Heart left ventricle (tissue), 16 donors: Measurements from ENCODE around the gene FBXW7. TPM values are rescaled to one million over a fixed set of nuclear protein-coding genes. Genes with fewer than 3 reads are reported as not detected.

Source experiments
- ATAC-seq, 4 donors: fragments of 200-7000 bp; cut with Tn5 transposase; one replicate each; pipeline ENCODE4 v1.9.1; 2020 to 2022; ENCODE audit warnings: moderate library complexity in 4 of 4, mild to moderate bottlenecking in 3 of 4, moderate number of reproducible peaks in 1 of 4
- DNase-seq, 5 donors: peaks; one replicate each; pipeline ENCODE4 v3.0.0-alpha.2; 2020
- H3K27ac ChIP-seq, 12 donors: fragments of 200-600 bp; sonication (generic) in 4 of 12; one replicate each; pipeline versions ENCODE4 v1.5.0 to v1.8.0; 2016 to 2022; ENCODE audit warnings: mild to moderate bottlenecking in 2 of 12
- H3K27me3 ChIP-seq, 9 donors: fragments of 200-600 bp; sonication (generic) in 2 of 9; one replicate each; pipeline versions ENCODE4 v1.5.1 to v1.8.0; 2016 to 2022; ENCODE audit warnings: mild to moderate bottlenecking in 3 of 9
- H3K36me3 ChIP-seq, 9 donors: fragments of 200-600 bp; sonication (generic) in 2 of 9; one replicate each; pipeline versions ENCODE4 v1.5.0 to v1.8.0; 2018 to 2022; ENCODE audit warnings: mild to moderate bottlenecking in 2 of 9
- H3K4me1 ChIP-seq, 12 donors: fragments of 200-600 bp; sonication (generic) in 4 of 12; one replicate each; pipeline versions ENCODE4 v1.5.0 to v1.8.0; 2016 to 2022; ENCODE audit warnings: mild to moderate bottlenecking in 3 of 12
- H3K4me3 ChIP-seq, 12 donors: fragments of 200-600 bp; sonication (generic) in 4 of 12; one replicate each; pipeline versions ENCODE4 v1.5.0 to v1.8.0; 2017 to 2022; ENCODE audit warnings: mild to moderate bottlenecking in 9 of 12, moderate library complexity in 4 of 12
- H3K9me3 ChIP-seq, 12 donors: fragments of 200-600 bp; sonication (generic) in 4 of 12; one replicate each; pipeline versions ENCODE4 v1.5.0 to v1.8.0; 2016 to 2022; ENCODE audit warnings: mild to moderate bottlenecking in 1 of 12
- CTCF ChIP-seq, 12 donors: fragments of 200-600 bp; sonication (generic) in 4 of 12; IDR thresholded peaks; one replicate each; pipeline versions ENCODE4 v1.5.0 to v1.8.0; 2018 to 2022; ENCODE audit warnings: antibody characterized with exemption in 12 of 12, mild to moderate bottlenecking in 5 of 12
- POLR2A ChIP-seq, 2 donors: fragments of 450-650 bp; IDR thresholded peaks; one replicate each; pipeline ENCODE4 v1.6.1; 2017; ENCODE audit warnings: antibody characterized with exemption in 2 of 2, mild to moderate bottlenecking in 2 of 2, moderate library complexity in 2 of 2
- WGBS, 4 donors: extraction: QIAGEN DNeasy Blood & Tissue Kit in 2 of 4; methylation state at CpG; one replicate each; pipeline versions ENCODE4 v1.1.5 to v1.1.7; 2013 to 2018; 5-methylcytosine and 5-hydroxymethylcytosine counted together
- intact Hi-C, 10 donors: fragments of 100-400 bp; cut with DNase I; formaldehyde crosslinking; loops; one replicate each; pipeline versions ENCODE4 v1.11.1 to v1.14.2; 2022
- polyA plus RNA-seq, 2 donors: library from polyadenylated mRNA; stranded (reverse); fragments of 200-250 nt; gene quantifications; one replicate each; pipeline ENCODE4 v1.2.3, GENCODE V29; 2013
- total RNA-seq, 9 donors: library from RNA; depleted of rRNA in 2 of 9; stranded (reverse); fragments of >200 nt in 2 of 9; fragmentation: NEBNext Ultra II Directional in 3 of 9; extraction: Animal tissue kit (Norgen Biotek cat#: 25700) in 3 of 9; gene quantifications; one replicate each; pipeline versions ENCODE4 v1.1.0 to v1.2.4, GENCODE V29; 2016 to 2023
- donor health status: ischemic (EF 13 %, LVEDD 7.1; RV severe dilation, severe dysfunction).
- donor health status: healthy with polysubstance abuse.
- donor health status: DM: no; HTN: yes; CAD: no.
- donor health status: DM: no; HTN: no; CAD: no.
- donor health status: ischemic (EF 25% LVEDD 6.9; RV normal size, moderate dysfunction).
- donor health status: ischemic (EF 25% LVEDD 5.7; RV mildly dilated, moderate dysfunction).
- donor health status: healthy.
- donor health status: DM: yes; HTN: yes; CAD: no.
- donor health status: ischemic (EF 35%, LVEDD 5.7; RV mildly dilated, moderate dysfunction).
- donor health status: nonischemic (EF 11% LVEDD 7.7; RV severe dilation, severe dysfunction).
- donor health status: DM: yes; HTN: yes; CAD: no.
- donor health status: PGD.
- donor health status: ischemic (EF 29% LVEDD 5.4; RV normal size, mild dysfunction).
- donor health status: nonischemic (EF 23%, LVEDD 6.1; RV moderate dilation, normal function).

Gene FBXW7
- total and polyA plus RNA-seq, 11 donors, result 20.6 to 74.1 (median 59.8) TPM

GRCh38 chr4:152424977-152425376 is 110.9 kb downstream of the FBXW7 start:
- peaks cover 0 to 23% (median 0%) of the 10 kb centered on the region in 12 donors for H3K4me1 ChIP-seq
- intact Hi-C loops, result no loop called here
- no peak overlapping the region for H3K4me3 ChIP-seq
- ATAC-seq (no peak), DNase-seq (no peak)
- no peaks in the 10 kb centered on the region for H3K9me3 ChIP-seq
- no peak overlapping the region for H3K27ac ChIP-seq
- 75 to 83% (median 78%) methylated on average over 2 of the region's 2 CpGs for WGBS, 4 donors
- TF ChIP-seq POLR2A (IDR thresholded peaks at IDR 0.05) (no peak), CTCF (IDR thresholded peaks at IDR 0.05) (no peak)
- peaks cover 0 to 9% (median 0%) of the 10 kb centered on the region in 9 donors for H3K36me3 ChIP-seq
- no peaks in the 10 kb centered on the region for H3K27me3 ChIP-seq

- WGBS, 4 donors, result 90 to 97% (median 95%) methylated on average over 3 of the region's 3 CpGs
- intact Hi-C loops, result no loop called here
Measured at GRCh38 chr4:152424396-152424795, 111.5 kb downstream of the FBXW7 start.

GRCh38 chr4:152422817-152423320 is 113.0 kb downstream of the FBXW7 start:
- TF ChIP-seq CTCF (IDR thresholded peaks at IDR 0.05) (no peak), POLR2A (IDR thresholded peaks at IDR 0.05) (no peak)
- Histone ChIP-seq H3K4me1 (peaks cover 0 to 23% (median 0%) of the 10 kb centered on the region in 12 donors), H3K27me3 (no peaks in the 10 kb centered on the region), H3K4me3 (no peak overlapping the region), H3K9me3 (no peaks in the 10 kb centered on the region), H3K36me3 (peaks cover 0 to 9% (median 0%) of the 10 kb centered on the region in 9 donors), H3K27ac (no peak overlapping the region)
- whole genome bisulfite sequencing, 4 donors, result 82 to 91% (median 85%) methylated on average over 1 of the region's 1 CpG
- no peak for DNase-seq
- intact Hi-C loops, result no loop called here
- no peak for ATAC-seq

More at GRCh38 chr4:152424396-152424795, 111.5 kb downstream of the FBXW7 start:
- Histone ChIP-seq H3K4me1 (peaks cover 0 to 23% (median 0%) of the 10 kb centered on the region in 12 donors), H3K36me3 (peaks cover 0 to 9% (median 0%) of the 10 kb centered on the region in 9 donors), H3K9me3 (no peaks in the 10 kb centered on the region), H3K27ac (no peak overlapping the region), H3K27me3 (no peaks in the 10 kb centered on the region), H3K4me3 (no peak overlapping the region)
- ATAC-seq (no peak), DNase-seq (no peak)
- TF ChIP-seq CTCF (IDR thresholded peaks at IDR 0.05) (no peak), POLR2A (IDR thresholded peaks at IDR 0.05) (no peak)

GRCh38 chr4:152421576-152421975 is 114.3 kb downstream of the FBXW7 start:
- peaks cover 0 to 2% (median 0%) of the 10 kb centered on the region in 9 donors for H3K36me3 ChIP-seq
- DNase-seq, result no peak
- intact Hi-C loops, result no loop called here
- H3K4me1 ChIP-seq, result peaks cover 0 to 23% (median 0%) of the 10 kb centered on the region in 12 donors
- 89 to 99% (median 96%) methylated on average over 1 of the region's 1 CpG for WGBS, 4 donors
- no peak overlapping the region for H3K4me3 ChIP-seq
- no peaks in the 10 kb centered on the region for H3K9me3 ChIP-seq
- TF ChIP-seq CTCF (IDR thresholded peaks at IDR 0.05), result no peak
- TF ChIP-seq POLR2A (IDR thresholded peaks at IDR 0.05), result no peak
- no peak for ATAC-seq
- no peak overlapping the region for H3K27ac ChIP-seq
- H3K27me3 ChIP-seq, result no peaks in the 10 kb centered on the region
